HuH-7.5 (cell line): ENCODE results near the gene PPME1.

Experiments used
- DNase-seq: peaks from one replicate; pipeline ENCODE4 v3.0.0; 2011; ENCODE audit warnings: low spot score

Gene PPME1

GRCh38 chr11:74232311-74232950 lies 61.3 kb downstream of the PPME1 start:
- no peak for DNase-seq

GRCh38 chr11:74233683-74234082 lies 62.6 kb downstream of the PPME1 start:
- no peak for DNase-seq

- no peak for DNase-seq
Measured at GRCh38 chr11:74235121-74235520, 64.0 kb downstream of the PPME1 start.

- no peak for DNase-seq
Measured at GRCh38 chr11:74237541-74237940, 66.5 kb downstream of the PPME1 start.

GRCh38 chr11:74238243-74238642 lies 67.2 kb downstream of the PPME1 start:
- no peak for DNase-seq

- no peak for DNase-seq
Measured at GRCh38 chr11:74248469-74248868, 77.4 kb downstream of the PPME1 start.

- DNase-seq = no peak
Measured at GRCh38 chr11:74249496-74249895, 78.4 kb downstream of the PPME1 start.

GRCh38 chr11:74253361-74253760 lies 82.3 kb downstream of the PPME1 start:
- no peak for DNase-seq

GRCh38 chr11:74255741-74256375 lies 84.8 kb downstream of the PPME1 start:
- peak; percentile 34 for DNase-seq

GRCh38 chr11:74256378-74257133 lies 85.5 kb downstream of the PPME1 start:
- no peak for DNase-seq

- no peak for DNase-seq
Measured at GRCh38 chr11:74257959-74258553, 87.0 kb downstream of the PPME1 start.

GRCh38 chr11:74262725-74263124 lies 91.6 kb downstream of the PPME1 start:
- DNase-seq = no peak

- no peak for DNase-seq
Measured at GRCh38 chr11:74265256-74265655, 94.2 kb downstream of the PPME1 start.

- no peak for DNase-seq
Measured at GRCh38 chr11:74267014-74267413, 95.9 kb downstream of the PPME1 start.

- DNase-seq = no peak
Measured at GRCh38 chr11:74268456-74268855, 97.4 kb downstream of the PPME1 start.

- DNase-seq = no peak
Measured at GRCh38 chr11:74269161-74269811, 98.2 kb downstream of the PPME1 start.

- no peak for DNase-seq
Measured at GRCh38 chr11:74272276-74272675, 101.2 kb downstream of the PPME1 start.

- DNase-seq = no peak
Measured at GRCh38 chr11:74276581-74276980, 105.5 kb downstream of the PPME1 start.

GRCh38 chr11:74278103-74278502 lies 107.0 kb downstream of the PPME1 start:
- DNase-seq = no peak

- no peak for DNase-seq
Measured at GRCh38 chr11:74278721-74279161, 107.7 kb downstream of the PPME1 start.

GRCh38 chr11:74279256-74279655 lies 108.2 kb downstream of the PPME1 start:
- DNase-seq = no peak

GRCh38 chr11:74280494-74280893 lies 109.4 kb downstream of the PPME1 start:
- no peak for DNase-seq
